NCI-H187 (cell line): ENCODE results near the gene PNMA8C.
"Not testable (repeated sequence)": the region's sequence is repeated elsewhere in the genome, so short reads cannot be mapped to it uniquely, and the experiment has no call there.

Source experiments
- DNase-seq, 2 experiments: peaks; one replicate each; lab custom pipeline; 2025; lab: John Stamatoyannopoulos, UW

The PNMA8C gene

GRCh38 chr19:46447824-46448223 is 19.1 kb upstream of the PNMA8C start:
- no peak for DNase-seq

DNA sequence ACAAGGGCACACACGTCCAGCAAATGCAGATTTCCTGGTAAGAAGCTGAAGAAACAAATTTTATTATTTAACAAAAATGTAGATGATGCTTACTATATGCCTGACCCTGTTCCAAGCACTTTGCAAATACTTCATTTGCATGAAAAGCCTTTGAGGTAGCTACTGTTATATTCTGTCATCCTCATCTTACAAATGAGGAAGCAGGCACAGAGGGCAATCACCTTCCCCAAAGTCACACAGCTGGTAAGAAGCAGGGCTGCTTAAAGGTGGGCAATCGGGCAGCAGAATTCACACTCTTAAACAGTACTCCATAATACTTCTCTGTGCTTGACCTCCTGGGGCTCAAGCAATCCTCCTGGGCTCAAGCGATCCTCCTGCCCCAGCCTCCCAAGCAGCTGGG is 18.3 kb upstream of the PNMA8C start:
- no peak for DNase-seq

GRCh38 chr19:46446021-46446420 is 17.3 kb upstream of the PNMA8C start:
- DNase-seq, result no peak

GRCh38 chr19:46442808-46443450 is 14.2 kb upstream of the PNMA8C start:
- no peak for DNase-seq

DNA sequence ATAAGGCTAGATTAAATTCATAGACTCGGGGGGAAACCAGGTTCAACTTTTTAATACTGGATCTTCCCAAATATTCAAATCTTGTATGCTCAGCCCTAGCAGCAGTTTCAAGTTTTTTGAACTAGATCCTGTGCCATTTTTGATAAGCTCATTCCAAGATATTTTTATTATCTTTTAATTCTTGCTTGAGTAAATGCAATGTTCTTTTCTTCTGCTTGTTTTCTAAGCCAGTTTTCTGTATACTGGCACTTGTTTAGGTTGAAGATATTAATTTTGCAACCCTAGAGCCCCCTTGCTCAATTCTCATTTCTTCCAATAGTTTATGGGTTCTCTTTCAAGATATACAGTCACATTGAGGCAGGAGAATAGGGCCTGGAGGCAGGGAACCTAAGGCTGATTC is 13.1 kb upstream of the PNMA8C start:
- DNase-seq, result no peak

DNA sequence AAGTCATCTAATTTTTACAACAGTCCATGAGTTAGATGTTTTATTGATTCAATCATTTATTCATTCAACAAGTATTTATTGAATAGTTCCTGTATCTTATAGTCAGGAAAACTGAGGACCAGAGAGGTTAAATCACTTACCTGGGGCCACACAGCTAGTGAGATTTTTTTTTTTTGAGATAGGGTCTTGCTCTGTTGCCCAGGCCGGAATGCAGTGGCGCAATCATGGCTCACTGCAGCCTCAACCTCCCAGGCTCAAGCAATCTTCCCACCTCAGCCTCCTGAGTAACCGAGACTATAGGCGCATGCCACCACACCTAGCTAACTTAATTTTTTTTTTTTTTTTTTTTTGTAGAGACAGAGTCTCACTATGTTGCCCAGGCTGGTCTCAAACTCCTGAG is 7.0 kb upstream of the PNMA8C start:
- DNase-seq, result not testable (repeated sequence)

- no peak for DNase-seq
Measured at GRCh38 chr19:46435009-46435408, 6.3 kb upstream of the PNMA8C start.

- DNase-seq, result not testable (repeated sequence)
Measured at GRCh38 chr19:46433470-46433869, 4.7 kb upstream of the PNMA8C start.

DNA sequence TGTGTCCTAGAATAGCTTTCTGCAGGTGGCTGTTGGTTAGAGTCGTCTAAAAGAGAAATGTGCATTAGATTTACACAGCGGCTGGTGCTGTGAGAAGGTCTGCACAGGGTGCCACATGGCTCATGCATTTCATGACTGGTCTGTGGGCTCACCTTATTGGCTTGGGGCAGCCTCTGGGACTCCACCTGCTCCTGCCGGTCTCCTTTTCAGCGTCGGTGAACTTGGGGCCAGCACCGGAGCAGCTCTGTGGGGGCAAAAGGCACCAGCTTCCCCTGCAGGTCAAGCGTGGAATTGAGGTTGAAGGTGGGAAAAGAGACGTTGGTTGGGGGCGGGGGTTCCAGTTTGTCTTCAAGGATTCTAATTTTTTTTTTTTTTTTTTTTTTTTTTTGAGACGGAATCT is 3.1 kb upstream of the PNMA8C start:
- no peak for DNase-seq

DNA sequence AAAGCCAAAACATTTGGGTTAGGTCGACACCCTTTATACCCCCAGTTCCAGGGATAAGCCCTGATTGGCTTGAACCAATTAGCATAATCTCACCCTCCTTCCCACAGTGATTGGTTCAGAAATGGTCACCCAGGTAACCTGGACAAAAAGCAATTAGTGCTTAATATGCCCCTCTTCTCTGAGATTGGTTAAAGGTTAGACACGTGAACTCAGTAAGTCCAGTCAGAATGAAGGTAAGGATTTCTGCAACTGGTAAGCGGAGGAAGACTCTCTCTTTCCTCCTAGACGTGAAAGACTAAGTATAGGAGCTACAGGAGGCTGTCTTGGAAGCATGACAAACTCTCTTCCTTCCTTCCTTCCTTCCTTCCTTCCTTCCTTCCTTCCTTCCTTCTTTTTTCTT is 1.3 kb upstream of the PNMA8C start:
- DNase-seq, result no peak

DNA sequence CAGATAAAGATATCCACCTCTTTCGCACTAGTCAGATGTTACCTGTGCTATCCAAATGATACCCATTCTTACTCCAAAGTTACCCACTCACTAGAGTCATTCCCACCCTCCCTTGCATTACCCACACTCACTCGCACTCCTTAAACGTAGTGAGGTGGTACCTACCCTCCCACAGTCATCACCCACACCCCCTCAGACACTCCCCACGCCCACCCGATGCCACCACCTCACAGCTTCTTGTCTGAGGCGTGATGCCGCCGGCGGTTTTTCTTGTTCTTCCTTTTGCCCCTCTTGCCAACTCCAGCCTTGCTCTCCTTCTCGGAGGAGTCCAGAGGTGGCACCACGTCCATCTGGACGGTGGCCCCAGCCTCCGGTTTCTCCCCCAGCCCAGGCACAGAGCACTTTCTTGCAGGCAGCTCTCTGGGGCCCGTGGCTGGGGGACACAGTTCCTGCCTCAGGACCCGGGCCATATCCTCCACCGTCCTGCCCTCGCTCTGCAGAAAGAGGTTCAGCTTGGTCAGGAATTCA is 1.2 kb downstream of the PNMA8C start:
- DNase-seq, result no peak

DNA sequence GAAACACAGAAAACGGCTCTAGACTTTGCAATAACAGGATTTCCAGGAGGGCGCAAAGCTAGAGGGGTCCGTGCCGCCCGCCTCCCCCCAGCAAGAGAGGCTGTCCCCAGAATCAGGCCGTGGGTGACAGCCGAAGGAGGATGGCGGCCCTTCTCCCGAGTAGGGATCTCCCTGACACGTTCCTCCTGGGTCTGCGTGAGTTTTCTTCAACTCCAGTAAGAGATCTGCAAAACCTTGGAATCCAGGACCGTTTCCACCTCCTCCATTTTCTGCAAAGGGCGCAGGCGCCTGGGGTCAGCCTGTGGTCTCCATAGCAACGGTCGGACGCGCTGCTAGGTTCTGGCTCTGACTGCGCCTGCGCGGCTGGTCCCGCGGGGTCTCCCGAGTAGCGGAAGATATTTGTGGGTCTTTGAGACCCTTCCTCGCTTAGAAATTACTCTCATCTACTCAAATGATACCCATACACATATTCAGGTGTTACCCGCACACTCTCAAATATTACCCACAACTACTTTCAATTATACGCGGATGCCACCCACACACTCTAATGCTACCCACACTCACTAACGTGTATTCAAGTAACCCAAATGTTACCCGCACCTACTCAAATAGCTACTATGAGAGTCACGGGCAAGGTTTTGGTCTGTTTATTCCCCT is 2.1 kb downstream of the PNMA8C start:
- peak; percentile 73 to 75 for DNase-seq

DNA sequence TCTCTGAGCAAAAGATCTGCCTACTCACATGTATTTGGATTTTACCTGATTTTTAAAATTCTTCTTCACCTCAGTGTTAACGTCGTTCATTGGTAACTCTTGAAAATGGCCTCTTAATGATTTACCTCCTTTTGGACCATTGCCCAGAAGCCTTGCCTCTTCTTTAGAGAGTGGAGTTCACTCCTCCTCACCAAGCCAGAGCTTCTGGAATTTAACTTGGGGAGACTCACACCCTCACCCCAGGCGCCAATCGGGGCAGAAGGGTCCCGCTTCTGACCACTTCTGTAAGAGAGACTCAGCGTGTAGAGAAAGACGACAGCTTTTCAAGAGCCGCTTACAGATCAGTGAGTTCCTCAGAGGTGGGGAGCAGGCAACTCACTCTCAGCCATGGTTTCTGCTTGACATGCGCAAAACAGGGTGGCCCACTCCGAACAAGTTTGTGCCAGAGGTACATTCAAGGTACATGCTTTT is 2.7 kb downstream of the PNMA8C start:
- no peak for DNase-seq

- DNase-seq, result no peak
Measured at GRCh38 chr19:46423188-46423587, 5.5 kb downstream of the PNMA8C start.

DNA sequence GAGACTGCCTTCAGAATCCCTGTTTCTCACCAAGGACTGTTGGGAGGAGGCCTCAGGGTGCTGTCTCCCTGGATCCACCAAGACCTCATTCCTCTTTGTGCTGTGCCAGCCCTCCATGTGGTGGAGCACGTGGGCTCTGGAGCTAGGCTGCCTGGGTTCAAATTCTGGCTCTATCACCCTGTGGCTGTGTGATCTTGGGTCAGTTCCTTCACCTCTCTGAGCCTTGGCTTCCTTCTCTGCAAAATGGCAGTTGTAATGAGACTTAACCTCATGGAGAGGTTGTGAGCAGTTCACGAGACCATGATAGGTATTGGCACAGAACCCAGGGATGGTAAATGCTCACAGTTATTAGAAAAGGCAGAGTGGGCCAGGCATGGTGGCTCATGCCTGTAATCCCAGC is 6.4 kb downstream of the PNMA8C start:
- no peak for DNase-seq

- DNase-seq, result no peak
Measured at GRCh38 chr19:46420056-46420455, 8.7 kb downstream of the PNMA8C start.

- DNase-seq, result peak; percentile 87 to 92
Measured at GRCh38 chr19:46415804-46416709, 12.7 kb downstream of the PNMA8C start.

DNA sequence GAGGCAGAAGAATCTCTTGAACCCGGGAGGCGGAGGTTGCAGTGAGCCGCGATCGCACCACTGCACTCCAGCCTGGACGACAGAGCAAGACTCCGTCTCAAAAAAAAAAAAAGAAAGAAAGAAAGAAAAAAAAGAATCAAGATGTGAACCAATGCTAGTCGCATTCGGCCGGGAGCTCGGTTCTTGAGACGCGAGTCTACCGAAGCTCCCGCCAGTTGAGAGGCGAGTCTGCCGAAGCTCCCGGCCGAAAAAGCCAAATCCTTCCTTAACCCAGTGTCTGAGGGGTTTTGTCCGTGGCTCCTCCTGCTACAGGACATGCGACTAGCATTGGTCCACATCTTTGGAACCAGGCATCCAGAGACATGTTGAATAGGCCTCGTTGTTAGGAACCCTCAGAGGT is 13.8 kb downstream of the PNMA8C start:
- not testable (repeated sequence) for DNase-seq

DNA sequence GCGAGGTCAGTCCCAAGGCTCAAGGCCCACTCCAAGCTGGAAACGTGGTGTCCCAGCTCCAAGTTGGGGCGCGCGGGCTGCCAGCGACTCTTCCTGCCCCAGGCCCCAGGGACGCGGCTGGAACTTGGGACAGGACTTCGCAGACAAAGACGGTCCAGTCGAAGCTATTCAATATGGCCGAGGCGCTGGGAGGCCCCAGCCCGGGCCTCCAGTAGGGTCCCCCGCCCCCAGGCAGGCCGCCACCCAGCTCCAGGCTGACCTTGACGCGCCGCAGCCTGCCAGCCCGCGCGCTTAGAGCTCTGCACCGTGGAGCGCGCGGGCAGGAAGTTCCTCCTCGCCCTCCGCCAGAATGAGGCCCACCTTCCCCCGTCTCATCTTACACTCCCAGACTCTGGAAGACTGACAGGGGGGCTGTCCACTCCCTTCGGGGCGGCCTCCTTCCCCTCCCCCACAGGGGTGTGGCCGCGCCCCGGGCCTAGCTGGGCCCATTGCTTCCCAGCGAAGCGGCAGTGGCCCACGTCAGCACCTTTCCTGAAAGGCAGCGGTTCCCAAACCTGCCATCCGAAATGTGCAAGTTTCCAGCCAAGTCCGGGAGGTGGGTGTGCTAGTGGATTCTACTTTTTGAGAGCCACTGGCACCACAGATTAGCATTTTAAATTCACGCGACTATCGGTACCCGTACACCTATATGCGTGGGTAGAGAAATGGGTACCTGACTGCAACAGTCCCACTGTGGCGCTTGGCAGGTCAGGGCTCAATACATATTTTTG is 15.3 kb downstream of the PNMA8C start, which contains the start of gene CCDC8:
Gene CCDC8, minus strand, starts transcription at position 303 of the 770 bp plus-strand sequence. CDS start 754 bp downstream, outside the sequence.
- DNase-seq, result peak in 1 of 2 experiments; percentile 21

- DNase-seq, result no peak
Measured at GRCh38 chr19:46412650-46413261, 16.0 kb downstream of the PNMA8C start.
